IPS DF 6.9 (cell line): ENCODE data around the gene PLCH1.

Experiments used
- DNase-seq: peaks from one replicate; pipeline ENCODE4 v3.0.0-alpha.2; 2013; ENCODE audit warnings: low read depth, low spot score
- H3K27ac ChIP-seq: one replicate; pipeline ENCODE4 v1.5.1; 2013; ENCODE audit warnings: low read length, control low read depth
- H3K27me3 ChIP-seq: 2 replicates; pipeline ENCODE4 v1.6.1; 2013; ENCODE audit warnings: mild to moderate bottlenecking, low read length; ENCODE audit not compliant: control insufficient read depth, insufficient read depth
- H3K36me3 ChIP-seq: 2 replicates; pipeline ENCODE4 v1.6.1; 2013; ENCODE audit warnings: low read length; ENCODE audit not compliant: control insufficient read depth, insufficient read depth
- H3K4me1 ChIP-seq: 2 replicates; pipeline ENCODE4 v1.6.1; 2013; ENCODE audit warnings: low read length; ENCODE audit not compliant: control insufficient read depth, insufficient read depth
- H3K4me3 ChIP-seq: 2 replicates; pipeline ENCODE4 v1.5.1; 2013; ENCODE audit warnings: mild to moderate bottlenecking, low read length
- H3K9me3 ChIP-seq: 2 replicates; pipeline ENCODE4 v1.6.1; 2013; ENCODE audit warnings: low read length, inconsistent platforms; ENCODE audit not compliant: control insufficient read depth, insufficient read depth
- WGBS: extraction: QIAGEN DNeasy Blood & Tissue Kit; methylation state at CpG from one replicate; pipeline ENCODE4 v1.1.7; 2013; ENCODE audit warnings: mixed read lengths, missing lambda C conversion rate; ENCODE audit not compliant: insufficient read length, insufficient coverage; 5-methylcytosine and 5-hydroxymethylcytosine counted together

Gene PLCH1

GRCh38 chr3:155585384-155585783, 159.5 kb downstream of the PLCH1 start:
- Histone ChIP-seq H3K4me3 (no peak overlapping the region), H3K27ac (no peak overlapping the region), H3K36me3 (no peaks in the 10 kb centered on the region), H3K27me3 (no peaks in the 10 kb centered on the region), H3K4me1 (no peaks in the 10 kb centered on the region), H3K9me3 (no peaks in the 10 kb centered on the region)
- WGBS: no CpG with 5 or more reads among the region's 2 CpGs
- DNase-seq: no peak

DNA sequence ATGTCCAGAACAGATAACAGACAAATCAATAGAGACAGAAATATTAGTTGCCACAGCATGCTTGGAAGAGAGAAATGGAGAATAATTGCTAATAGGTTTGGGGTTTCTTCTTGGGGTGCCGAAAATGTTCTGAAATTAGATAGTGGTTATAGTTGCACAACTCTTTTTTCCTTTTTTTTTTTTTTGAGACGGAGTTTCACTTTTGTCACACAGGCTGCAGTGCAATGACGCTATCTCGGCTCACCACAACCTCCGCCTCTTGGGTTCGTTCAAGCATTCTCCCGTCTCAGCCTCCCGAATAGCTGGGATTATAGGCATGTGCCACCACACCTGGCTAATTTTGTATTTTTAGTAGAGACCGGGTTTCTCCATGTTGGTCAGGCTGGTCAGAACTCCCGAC, 163.3 kb downstream of the PLCH1 start:
- DNase-seq: no peak
- Histone ChIP-seq H3K27ac (no peak overlapping the region), H3K36me3 (no peaks in the 10 kb centered on the region), H3K4me1 (no peaks in the 10 kb centered on the region), H3K4me3 (no peak overlapping the region), H3K27me3 (no peaks in the 10 kb centered on the region), H3K9me3 (no peaks in the 10 kb centered on the region)
- no CpG with 5 or more reads among the region's 10 CpGs for WGBS

- Histone ChIP-seq H3K4me3 (no peak overlapping the region), H3K4me1 (no peaks in the 10 kb centered on the region), H3K36me3 (no peaks in the 10 kb centered on the region), H3K9me3 (no peaks in the 10 kb centered on the region), H3K27ac (no peak overlapping the region), H3K27me3 (no peaks in the 10 kb centered on the region)
- no peak for DNase-seq
- WGBS: no CpG with 5 or more reads among the region's 1 CpG
Observed at GRCh38 chr3:155572085-155572484, 172.8 kb downstream of the PLCH1 start.

DNA sequence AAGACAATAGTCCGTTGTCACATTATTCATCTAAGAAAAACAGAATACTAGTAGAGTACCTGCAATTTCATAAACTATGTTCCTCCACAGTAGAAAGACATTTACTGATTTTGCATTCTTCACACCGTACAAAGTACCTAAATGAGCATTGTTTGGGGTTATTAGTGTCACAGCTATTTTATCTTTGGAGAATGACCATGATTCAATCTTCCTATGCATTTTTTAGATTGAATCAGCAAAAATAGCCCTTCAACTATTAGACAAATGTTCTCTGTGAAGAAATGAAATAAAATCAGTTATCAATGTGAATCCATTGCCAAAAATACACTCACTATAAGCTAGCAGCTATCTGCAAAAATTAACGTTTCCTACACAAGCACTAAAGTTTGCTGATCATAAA, 176.6 kb downstream of the PLCH1 start:
- H3K27ac ChIP-seq: no peak overlapping the region
- H3K4me3 ChIP-seq: no peak overlapping the region
- H3K36me3 ChIP-seq: no peaks in the 10 kb centered on the region
- H3K9me3 ChIP-seq: no peaks in the 10 kb centered on the region
- DNase-seq: no peak
- no CpG with 5 or more reads among the region's 3 CpGs for WGBS
- no peaks in the 10 kb centered on the region for H3K27me3 ChIP-seq
- H3K4me1 ChIP-seq: no peaks in the 10 kb centered on the region

- WGBS: no CpG with 5 or more reads among the region's 1 CpG
- Histone ChIP-seq H3K9me3 (no peaks in the 10 kb centered on the region), H3K27ac (no peak overlapping the region), H3K36me3 (no peaks in the 10 kb centered on the region), H3K4me3 (no peak overlapping the region), H3K4me1 (no peaks in the 10 kb centered on the region), H3K27me3 (no peaks in the 10 kb centered on the region)
- no peak for DNase-seq
Observed at GRCh38 chr3:155560594-155560993, 184.3 kb downstream of the PLCH1 start.

GRCh38 chr3:155560135-155560534, 184.7 kb downstream of the PLCH1 start:
- DNase-seq: no peak
- Histone ChIP-seq H3K27me3 (no peaks in the 10 kb centered on the region), H3K36me3 (no peaks in the 10 kb centered on the region), H3K27ac (no peak overlapping the region), H3K4me3 (no peak overlapping the region), H3K4me1 (no peaks in the 10 kb centered on the region), H3K9me3 (no peaks in the 10 kb centered on the region)
- WGBS: no CpG with 5 or more reads among the region's 1 CpG

DNA sequence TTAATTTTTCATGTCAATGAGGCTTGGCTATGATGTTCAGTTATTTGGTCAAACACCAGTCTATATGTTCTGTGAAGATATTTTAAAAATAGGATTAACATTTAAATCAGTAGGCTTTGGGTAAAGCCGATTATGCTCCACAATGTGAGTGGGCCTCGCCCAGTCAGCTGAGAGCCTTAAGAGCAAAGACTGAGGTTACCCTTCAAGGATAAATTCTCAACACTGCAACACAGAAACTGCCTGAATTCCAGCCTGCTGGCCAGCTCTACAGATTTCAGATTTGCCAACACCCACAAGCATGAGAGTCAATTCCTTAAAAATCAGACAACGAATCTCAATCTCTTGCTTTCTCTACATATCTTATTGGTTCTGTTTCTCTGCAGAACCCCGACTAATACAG, 188.3 kb downstream of the PLCH1 start:
- Histone ChIP-seq H3K9me3 (no peaks in the 10 kb centered on the region), H3K27me3 (no peaks in the 10 kb centered on the region), H3K4me3 (no peak overlapping the region), H3K27ac (no peak overlapping the region), H3K36me3 (no peaks in the 10 kb centered on the region; the same call in 1 of the 2 replicates), H3K4me1 (no peaks in the 10 kb centered on the region)
- whole genome bisulfite sequencing: no CpG with 5 or more reads among the region's 4 CpGs
- no peak for DNase-seq

DNA sequence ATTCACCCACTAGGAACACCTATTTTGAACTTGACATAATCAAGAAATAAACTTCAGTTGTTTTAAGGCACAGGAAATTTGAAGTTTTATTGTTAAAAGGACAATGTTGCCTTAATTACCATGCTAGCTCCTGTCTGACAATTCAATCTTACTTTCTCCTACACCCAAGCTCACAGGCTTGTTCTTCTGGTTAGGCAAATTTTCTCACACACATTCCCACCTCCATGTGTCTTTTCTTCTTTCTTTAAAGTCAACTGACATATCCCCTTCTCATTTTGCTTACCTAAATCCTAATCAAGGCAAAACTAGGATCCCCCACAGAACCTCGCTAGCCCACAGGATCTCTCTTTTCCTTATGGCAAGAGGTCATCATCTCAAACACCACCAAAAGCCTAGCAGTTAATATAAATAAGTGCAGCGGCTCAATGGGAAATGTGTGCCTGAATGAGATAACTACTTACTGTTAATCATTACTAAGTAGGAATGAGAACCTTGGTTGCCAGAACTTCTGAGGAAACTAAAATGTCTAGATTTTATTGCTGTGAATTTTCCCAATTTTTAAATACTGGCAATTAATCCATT, 189.3 kb downstream of the PLCH1 start:
- no peak overlapping the region for H3K4me3 ChIP-seq
- H3K27ac ChIP-seq: no peak overlapping the region
- H3K27me3 ChIP-seq: no peaks in the 10 kb centered on the region
- DNase-seq: no peak
- no peaks in the 10 kb centered on the region; the same call in 1 of the 2 replicates for H3K36me3 ChIP-seq
- no CpG with 5 or more reads among the region's 2 CpGs for WGBS
- no peaks in the 10 kb centered on the region for H3K4me1 ChIP-seq
- no peaks in the 10 kb centered on the region for H3K9me3 ChIP-seq

DNA sequence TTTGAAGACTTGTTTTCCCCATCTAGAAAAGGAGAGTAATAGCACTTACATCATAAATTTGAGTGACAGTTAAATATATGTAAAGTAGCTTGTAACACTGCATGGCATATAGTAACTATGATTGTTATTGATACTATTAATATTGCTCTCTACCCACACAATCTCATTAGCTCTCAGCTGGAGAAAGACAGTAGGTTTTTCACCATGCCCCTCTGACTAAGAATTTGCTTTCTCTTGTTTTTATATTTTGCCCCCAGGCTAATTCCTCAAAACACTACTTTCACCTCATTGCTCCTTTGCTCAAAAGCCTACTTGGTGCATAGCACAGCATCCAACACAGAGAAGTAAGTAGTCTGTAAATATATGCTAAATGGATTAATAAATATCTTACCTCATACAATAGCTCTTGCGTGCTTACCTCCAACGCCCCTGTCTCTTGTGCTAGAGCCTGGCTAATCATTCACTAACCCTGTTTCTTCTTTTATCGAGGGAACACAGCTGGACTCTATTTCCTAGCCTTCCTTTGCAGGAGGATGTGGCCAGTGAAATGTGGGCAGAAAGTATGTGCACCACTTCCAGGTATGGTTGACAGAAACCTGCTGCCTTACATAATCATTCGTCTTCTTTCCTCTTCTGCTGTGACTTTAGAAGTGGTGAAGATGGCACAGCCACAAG, 190.0 kb downstream of the PLCH1 start:
- Histone ChIP-seq H3K27ac (no peak overlapping the region), H3K27me3 (no peaks in the 10 kb centered on the region), H3K36me3 (no peaks in the 10 kb centered on the region; the same call in 1 of the 2 replicates), H3K9me3 (no peaks in the 10 kb centered on the region), H3K4me1 (no peaks in the 10 kb centered on the region), H3K4me3 (no peak overlapping the region)
- no CpG with 5 or more reads among the region's 4 CpGs for WGBS
- DNase-seq: no peak

GRCh38 chr3:155553780-155554179, 191.1 kb downstream of the PLCH1 start:
- H3K4me1 ChIP-seq: no peaks in the 10 kb centered on the region
- no peaks in the 10 kb centered on the region for H3K27me3 ChIP-seq
- no peak overlapping the region for H3K4me3 ChIP-seq
- no CpG with 5 or more reads among the region's 4 CpGs for WGBS
- H3K9me3 ChIP-seq: no peaks in the 10 kb centered on the region
- no peaks in the 10 kb centered on the region; the same call in 1 of the 2 replicates for H3K36me3 ChIP-seq
- no peak for DNase-seq
- no peak overlapping the region for H3K27ac ChIP-seq

GRCh38 chr3:155553326-155553725, 191.5 kb downstream of the PLCH1 start:
- Histone ChIP-seq H3K4me1 (no peaks in the 10 kb centered on the region), H3K4me3 (no peak overlapping the region), H3K36me3 (no peaks in the 10 kb centered on the region; the same call in 1 of the 2 replicates), H3K27ac (no peak overlapping the region), H3K27me3 (no peaks in the 10 kb centered on the region), H3K9me3 (no peaks in the 10 kb centered on the region)
- DNase-seq: no peak
- WGBS: no CpG with 5 or more reads among the region's 4 CpGs
